NCI-H128 (cell line): ENCODE measurements around the gene EP300.
"Not testable (repeated sequence)": the region's sequence is repeated elsewhere in the genome, so short reads cannot be mapped to it uniquely, and the experiment has no call there.

ENCODE experiments used
- DNase-seq: peaks from one replicate; lab custom pipeline; 2025; ENCODE audit not compliant: unreplicated experiment; lab: John Stamatoyannopoulos, UW

The EP300 gene

GRCh38 chr22:41078931-41079330 lies 13.5 kb upstream of the EP300 start:
- no peak for DNase-seq

GRCh38 chr22:41085842-41086241 lies 6.5 kb upstream of the EP300 start:
- DNase-seq = no peak

GRCh38 chr22:41091132-41092022 lies 1.0 kb upstream of the EP300 start:
- DNase-seq = peak; percentile 85

GRCh38 chr22:41092847-41093411 lies 537 bp downstream of the EP300 start:
- no peak for DNase-seq

GRCh38 chr22:41094041-41094593 lies 1.7 kb downstream of the EP300 start:
- no peak for DNase-seq

- DNase-seq = no peak
These were observed 4.0 kb downstream of the EP300 start for GRCh38 chr22:41096391-41096790.

- no peak for DNase-seq
These were observed 4.4 kb downstream of the EP300 start for GRCh38 chr22:41096841-41097240.

GRCh38 chr22:41099036-41099435 lies 6.6 kb downstream of the EP300 start:
- no peak for DNase-seq

GRCh38 chr22:41106122-41106968 lies 14.0 kb downstream of the EP300 start:
- no peak for DNase-seq

- not testable (repeated sequence) for DNase-seq
These were observed 14.6 kb downstream of the EP300 start for GRCh38 chr22:41106969-41107325.

- no peak for DNase-seq
These were observed 18.6 kb downstream of the EP300 start for GRCh38 chr22:41110968-41111367.

GRCh38 chr22:41116342-41116741 lies 23.9 kb downstream of the EP300 start:
- no peak for DNase-seq

- no peak for DNase-seq
These were observed 25.0 kb downstream of the EP300 start for GRCh38 chr22:41117127-41117965.

- DNase-seq = no peak
These were observed 30.8 kb downstream of the EP300 start for GRCh38 chr22:41123151-41123550.

GRCh38 chr22:41124086-41124485 lies 31.7 kb downstream of the EP300 start:
- DNase-seq = no peak

- DNase-seq = no peak
These were observed 35.1 kb downstream of the EP300 start for GRCh38 chr22:41127451-41127850.

GRCh38 chr22:41128606-41129005 lies 36.2 kb downstream of the EP300 start:
- DNase-seq = no peak

GRCh38 chr22:41132550-41132949 lies 40.2 kb downstream of the EP300 start:
- DNase-seq = no peak

- no peak for DNase-seq
These were observed 48.1 kb downstream of the EP300 start for GRCh38 chr22:41140365-41140957.

GRCh38 chr22:41145921-41146320 lies 53.5 kb downstream of the EP300 start:
- DNase-seq = not testable (repeated sequence)
